ENCODE measurements around the gene ARVCF.

GRCh38 chr22:19963863-19964642 is 52.6 kb downstream of the ARVCF start:
- no peak for TF ChIP-seq ZNF777 (tag by site-specific recombination; IDR thresholded peaks at IDR 0.05; ENCODE audit: borderline replicate concordance)
- TF ChIP-seq ZNF211 (tag by site-specific recombination; IDR thresholded peaks at IDR 0.05; ENCODE audit: low read depth): no peak
- TF ChIP-seq ZNF324 (tag by site-specific recombination; IDR thresholded peaks at IDR 0.05): no peak
- no peak for TF ChIP-seq ZNF624 (tag by site-specific recombination; IDR thresholded peaks at IDR 0.05)
- TF ChIP-seq ZNF654 (tag by site-specific recombination; IDR thresholded peaks at IDR 0.05; ENCODE audit: low read depth): no peak
- TF ChIP-seq CTCF (tag by site-specific recombination; IDR thresholded peaks at IDR 0.05): no peak
